DMS153 treated with DMSO at 0.1 percent for 48 hours (cell line): ENCODE measurements around the gene RTN4IP1.

Experiments used
- DNase-seq: peaks from one replicate; lab custom pipeline; 2025; ENCODE audit not compliant: unreplicated experiment; lab: John Stamatoyannopoulos, UW

RTN4IP1 gene

DNA sequence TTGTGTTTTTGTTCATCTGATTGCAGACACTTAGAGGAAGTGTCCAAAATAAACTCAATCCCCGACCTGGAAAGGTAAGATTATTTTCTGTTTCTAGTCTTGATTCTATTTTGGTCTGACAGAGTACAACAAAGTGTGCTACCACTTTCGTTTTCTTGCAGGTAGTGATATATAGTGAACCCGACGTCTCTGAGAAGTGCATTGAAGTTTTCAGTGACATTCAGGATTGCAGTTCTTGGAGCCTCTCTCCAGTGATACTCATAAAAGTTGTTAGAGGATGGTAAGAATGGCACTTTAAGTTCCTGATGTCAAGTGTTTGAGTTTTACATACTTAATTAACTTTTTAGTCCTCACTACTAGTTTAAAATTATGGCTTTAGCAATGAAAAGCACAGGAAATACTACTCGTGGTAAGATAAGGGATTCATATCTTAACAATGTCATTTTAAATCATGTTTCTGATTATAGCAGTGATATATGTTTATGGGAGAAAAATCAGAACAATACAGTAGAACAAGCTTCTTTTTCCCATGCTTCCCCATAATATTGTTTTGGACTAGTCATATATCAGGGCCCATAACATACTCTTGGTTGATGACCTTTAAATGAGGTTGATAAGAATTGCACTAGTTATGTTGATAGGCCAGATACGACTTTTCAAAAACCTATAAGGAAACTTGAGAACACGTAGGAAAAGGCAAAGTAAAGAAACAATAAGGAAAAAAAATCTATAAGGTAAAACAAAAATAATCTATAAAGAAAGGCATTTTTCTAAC is 104.0 kb downstream of the RTN4IP1 start:
- no peak for DNase-seq

DNA sequence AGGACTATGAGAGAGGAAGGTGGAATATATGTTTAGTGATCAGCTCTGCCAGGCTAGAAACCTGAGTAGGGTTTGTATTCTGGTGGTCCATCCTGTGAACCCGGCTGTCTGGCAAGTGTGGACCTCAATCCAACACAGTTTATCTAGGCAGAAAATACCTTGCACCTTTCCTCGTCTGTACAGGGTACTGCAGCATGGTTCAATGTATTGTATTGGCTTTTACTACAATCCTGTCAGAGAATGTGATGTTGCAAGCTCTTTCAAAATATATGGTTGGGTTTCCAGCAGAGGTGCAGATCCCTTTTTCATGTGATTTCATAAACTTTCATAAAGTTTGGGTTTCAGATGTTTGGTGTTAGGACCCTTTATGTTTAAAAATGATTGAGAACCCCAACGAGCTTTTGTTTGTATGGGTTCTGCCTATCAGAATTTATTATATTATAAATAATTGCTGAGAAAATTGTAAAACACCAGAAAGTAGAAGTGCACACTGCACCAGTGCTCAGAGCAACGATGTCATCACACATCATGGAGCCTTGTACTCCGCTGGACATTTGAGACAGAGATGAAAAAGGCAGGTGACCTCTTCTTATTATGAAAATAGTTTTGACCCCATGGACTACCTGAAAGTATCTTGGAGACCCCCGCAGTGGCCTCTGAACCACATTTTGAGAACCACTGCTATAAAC is 106.6 kb downstream of the RTN4IP1 start:
- DNase-seq = no peak
